NCI-H82 (cell line): Measurements from ENCODE around the gene RCAN1.

Experiments used
- DNase-seq: peaks from one replicate; lab custom pipeline; 2025; lab: John Stamatoyannopoulos, UW

The RCAN1 gene

GRCh38 chr21:34537838-34538237 is 77.1 kb downstream of the RCAN1 start:
- no peak for DNase-seq

- DNase-seq, result no peak
Observed at GRCh38 chr21:34536820-34537219, 78.1 kb downstream of the RCAN1 start.

- peak; percentile 77 for DNase-seq
Observed at GRCh38 chr21:34536311-34536710, 78.6 kb downstream of the RCAN1 start.

GRCh38 chr21:34535886-34536285 is 79.0 kb downstream of the RCAN1 start:
- no peak for DNase-seq

GRCh38 chr21:34534522-34534921 is 80.4 kb downstream of the RCAN1 start:
- no peak for DNase-seq

- DNase-seq, result no peak
Observed at GRCh38 chr21:34533938-34534337, 81.0 kb downstream of the RCAN1 start.

GRCh38 chr21:34531399-34531798 is 83.5 kb downstream of the RCAN1 start:
- no peak for DNase-seq

GRCh38 chr21:34530261-34530660 is 84.7 kb downstream of the RCAN1 start:
- DNase-seq, result no peak

GRCh38 chr21:34528131-34528561 is 86.8 kb downstream of the RCAN1 start:
- DNase-seq, result no peak

- DNase-seq, result no peak
Observed at GRCh38 chr21:34526618-34527290, 88.2 kb downstream of the RCAN1 start.

GRCh38 chr21:34526241-34526617 is 88.7 kb downstream of the RCAN1 start:
- DNase-seq, result no peak

GRCh38 chr21:34524646-34525601 is 90.0 kb downstream of the RCAN1 start:
- peak; percentile 48 for DNase-seq

- no peak for DNase-seq
Observed at GRCh38 chr21:34523019-34523555, 91.8 kb downstream of the RCAN1 start.

- DNase-seq, result no peak
Observed at GRCh38 chr21:34522284-34522683, 92.6 kb downstream of the RCAN1 start.

- no peak for DNase-seq
Observed at GRCh38 chr21:34521561-34521960, 93.4 kb downstream of the RCAN1 start.

- no peak for DNase-seq
Observed at GRCh38 chr21:34520764-34521508, 94.0 kb downstream of the RCAN1 start.

GRCh38 chr21:34520281-34520680 is 94.6 kb downstream of the RCAN1 start:
- DNase-seq, result no peak

- no peak for DNase-seq
Observed at GRCh38 chr21:34519694-34520093, 95.2 kb downstream of the RCAN1 start.

GRCh38 chr21:34519016-34519415 is 95.9 kb downstream of the RCAN1 start:
- DNase-seq, result no peak

- no peak for DNase-seq
Observed at GRCh38 chr21:34518301-34518700, 96.6 kb downstream of the RCAN1 start.

GRCh38 chr21:34517491-34518245 is 97.2 kb downstream of the RCAN1 start:
- peak; percentile 9 for DNase-seq
